Gastrocnemius medialis (tissue), 4 donors: ENCODE measurements around the gene AKAP10. TPM values are rescaled to one million over a fixed set of nuclear protein-coding genes. Genes with fewer than 3 reads are reported as not detected.
"Not testable (repeated sequence)": the region's sequence is repeated elsewhere in the genome, so short reads cannot be mapped to it uniquely, and the experiment has no call there.

ENCODE experiments used
- ATAC-seq, 2 donors: fragments of 150-250 bp; one replicate each; pipeline ENCODE4 v1.9.1; 2016
- DNase-seq, 2 donors: peaks; one replicate each; pipeline ENCODE4 v3.0.0-alpha.2; 2019
- H3K27ac ChIP-seq, 4 donors: fragments of 200-600 bp; sonication (generic); 1 replicate in 1 of 4; 2 replicates in 3 of 4; pipeline ENCODE4 v1.5.1; 2016 to 2018; ENCODE audit warnings: mild to moderate bottlenecking in 2 of 4, moderate library complexity in 1 of 4
- H3K27me3 ChIP-seq, 3 donors: fragments of 200-600 bp; sonication (generic) in 2 of 3; 1 replicate in 1 of 3; 2 replicates in 2 of 3; pipeline versions ENCODE4 v1.5.1 to v1.6.0; 2016 to 2019; ENCODE audit warnings: mild to moderate bottlenecking in 1 of 3, moderate library complexity in 1 of 3
- H3K36me3 ChIP-seq, 2 donors: fragments of 200-600 bp; sonication (generic) in 1 of 2; one replicate each; pipeline ENCODE4 v1.5.1; 2017 to 2018
- H3K4me1 ChIP-seq, 2 donors: fragments of 200-600 bp; sonication (generic) in 1 of 2; one replicate each; pipeline ENCODE4 v1.5.1; 2016 to 2017; ENCODE audit warnings: mild to moderate bottlenecking in 2 of 2
- H3K4me3 ChIP-seq, 4 donors: fragments of 200-600 bp; sonication (generic) in 3 of 4; 1 replicate in 1 of 4; 2 replicates in 3 of 4; pipeline ENCODE4 v1.5.1; 2016 to 2019; ENCODE audit warnings: mild to moderate bottlenecking in 2 of 4
- H3K9me3 ChIP-seq, 3 donors: fragments of 200-600 bp; sonication (generic) in 2 of 3; 1 replicate in 1 of 3; 2 replicates in 2 of 3; pipeline ENCODE4 v1.5.1; 2016 to 2019
- POLR2A ChIP-seq, 2 donors: fragments of 450-650 bp; IDR thresholded peaks; one replicate each; pipeline ENCODE4 v1.6.1; 2017; ENCODE audit warnings: antibody characterized with exemption in 2 of 2, mild to moderate bottlenecking in 2 of 2, moderate library complexity in 2 of 2
- in situ Hi-C, 4 donors: fragments of 200-750 bp; cut with MboI; loops; one replicate each; pipeline versions ENCODE4 v1.15.0 to v1.8.0; 2017; ENCODE audit warnings: low sequenced_read_pairs in 4 of 4
- intact Hi-C: fragments of 100-400 bp; cut with DNase I; formaldehyde crosslinking; loops from one replicate; pipeline ENCODE4 v1.15.1; 2023; ENCODE audit warnings: low total_unique reads
- total RNA-seq, 4 donors: library from RNA; depleted of rRNA; stranded (reverse); fragments of >200 nt; gene quantifications; one replicate each; pipeline versions ENCODE4 v1.1.0 to v1.2.3, GENCODE V29; 2016
- TF ChIP-seq, protein P1 (sequence below), 5 experiments: fragments of 450-650 bp in 3 of 5; fragments of 200-600 bp in 2 of 5; sonication (generic) in 2 of 5; IDR thresholded peaks in 4 of 5; conservative IDR thresholded peaks in 1 of 5; 1 replicate in 4 of 5; 2 replicates in 1 of 5; pipeline ENCODE4 v1.5.1; 2016 to 2019; ENCODE audit warnings: antibody characterized with exemption in 5 of 5, mild to moderate bottlenecking in 3 of 5, moderate library complexity in 3 of 5

Gene AKAP10
- total RNA-seq, 4 donors from 2014 or later: 6.1 to 26.1 (median 9.9) TPM

DNA sequence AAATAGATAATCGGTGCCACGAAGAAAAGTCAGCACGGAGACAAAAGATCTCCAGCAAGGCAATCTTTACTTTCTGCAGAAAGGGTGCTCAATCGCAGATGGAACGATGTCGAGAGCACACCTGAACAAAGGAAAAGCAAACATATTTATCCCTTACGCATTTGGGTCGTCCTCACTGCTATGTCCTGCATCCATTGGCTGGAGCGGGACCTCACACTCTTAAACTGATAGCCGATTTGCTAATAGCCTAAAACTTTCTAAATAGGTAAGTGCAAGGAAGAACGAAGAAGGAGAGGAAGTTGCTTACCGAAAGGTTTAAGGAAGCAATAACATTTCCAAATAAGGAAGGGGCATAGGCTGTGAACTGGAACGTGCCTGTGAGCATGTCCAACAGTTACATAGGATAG, 1.2 kb upstream of the AKAP10 start:
- in situ Hi-C loops: loop anchor here in 2 of 4 donors (25.0 kb wide), 1 partner anchor 333 kb away; no protein-coding TSS in a partner anchor
- TF ChIP-seq, protein P1, sequence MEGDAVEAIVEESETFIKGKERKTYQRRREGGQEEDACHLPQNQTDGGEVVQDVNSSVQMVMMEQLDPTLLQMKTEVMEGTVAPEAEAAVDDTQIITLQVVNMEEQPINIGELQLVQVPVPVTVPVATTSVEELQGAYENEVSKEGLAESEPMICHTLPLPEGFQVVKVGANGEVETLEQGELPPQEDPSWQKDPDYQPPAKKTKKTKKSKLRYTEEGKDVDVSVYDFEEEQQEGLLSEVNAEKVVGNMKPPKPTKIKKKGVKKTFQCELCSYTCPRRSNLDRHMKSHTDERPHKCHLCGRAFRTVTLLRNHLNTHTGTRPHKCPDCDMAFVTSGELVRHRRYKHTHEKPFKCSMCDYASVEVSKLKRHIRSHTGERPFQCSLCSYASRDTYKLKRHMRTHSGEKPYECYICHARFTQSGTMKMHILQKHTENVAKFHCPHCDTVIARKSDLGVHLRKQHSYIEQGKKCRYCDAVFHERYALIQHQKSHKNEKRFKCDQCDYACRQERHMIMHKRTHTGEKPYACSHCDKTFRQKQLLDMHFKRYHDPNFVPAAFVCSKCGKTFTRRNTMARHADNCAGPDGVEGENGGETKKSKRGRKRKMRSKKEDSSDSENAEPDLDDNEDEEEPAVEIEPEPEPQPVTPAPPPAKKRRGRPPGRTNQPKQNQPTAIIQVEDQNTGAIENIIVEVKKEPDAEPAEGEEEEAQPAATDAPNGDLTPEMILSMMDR (IDR thresholded peaks at IDR 0.05 in 4 of 5, conservative IDR thresholded peaks at IDR 0.05 in 1 of 5): no peak
- TF ChIP-seq POLR2A (IDR thresholded peaks at IDR 0.05): no peak

DNA sequence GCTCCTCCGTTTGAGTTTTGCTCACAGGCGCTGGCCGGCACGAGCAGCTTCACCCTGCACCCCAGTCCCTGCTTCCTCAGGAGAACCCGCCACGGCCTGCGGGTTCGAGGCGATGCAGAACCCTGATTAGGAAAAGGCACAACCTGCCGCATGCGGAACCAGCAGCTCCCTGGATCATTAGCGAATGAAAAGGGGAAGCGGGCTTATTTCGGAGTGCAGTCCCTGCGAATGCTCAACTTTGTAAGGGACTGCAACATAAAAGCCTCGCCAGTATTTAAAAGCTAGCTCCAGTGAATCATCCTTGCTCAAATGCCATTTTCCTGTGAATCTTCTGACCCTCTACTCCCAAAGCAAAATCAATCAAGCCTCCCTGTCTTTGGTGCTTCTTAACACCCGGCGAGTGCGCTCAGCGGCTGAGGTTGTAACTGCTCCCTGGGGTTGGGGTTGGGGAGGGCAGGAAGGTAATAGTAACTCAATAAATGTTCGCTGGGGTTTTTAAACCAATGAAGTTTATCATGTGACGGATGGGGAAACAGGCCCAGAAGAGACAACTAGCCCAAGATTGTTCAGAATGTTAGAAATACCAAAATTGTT, 678 bp upstream of the AKAP10 start:
- no peaks in the 10 kb centered on the region for H3K27me3 ChIP-seq
- DNase-seq (no peak), ATAC-seq (no peak)
- in situ Hi-C loops: loop anchor here in 2 of 4 donors (25.0 kb wide), 1 partner anchor 334 kb away; no protein-coding TSS in a partner anchor
- H3K4me3 ChIP-seq: peak overlapping the region; percentile 78 to 98 (median 90)
- intact Hi-C loops: no loop called here
- peaks cover 17 to 30% of the 10 kb centered on the region in 2 donors for H3K4me1 ChIP-seq
- no peak for TF ChIP-seq POLR2A (IDR thresholded peaks at IDR 0.05)
- TF ChIP-seq, protein P1 (IDR thresholded peaks at IDR 0.05 in 4 of 5, conservative IDR thresholded peaks at IDR 0.05 in 1 of 5): no peak
- H3K27ac ChIP-seq: peak overlapping the region; percentile 88 to 95 (median 90)
- no peaks in the 10 kb centered on the region for H3K9me3 ChIP-seq
- no peaks in the 10 kb centered on the region for H3K36me3 ChIP-seq

More for the DNA sequence above, 1.2 kb upstream of the AKAP10 start:
- intact Hi-C loops: no loop called here
- Histone ChIP-seq H3K27ac (peak overlapping the region in 2 of 4 donors; percentile 21 to 92), H3K9me3 (no peaks in the 10 kb centered on the region), H3K36me3 (no peaks in the 10 kb centered on the region), H3K4me3 (peak overlapping the region in 1 of 4 donors; percentile 98), H3K4me1 (peaks cover 17 to 30% of the 10 kb centered on the region in 2 donors), H3K27me3 (no peaks in the 10 kb centered on the region)
- ATAC-seq (no peak), DNase-seq (no peak)

DNA sequence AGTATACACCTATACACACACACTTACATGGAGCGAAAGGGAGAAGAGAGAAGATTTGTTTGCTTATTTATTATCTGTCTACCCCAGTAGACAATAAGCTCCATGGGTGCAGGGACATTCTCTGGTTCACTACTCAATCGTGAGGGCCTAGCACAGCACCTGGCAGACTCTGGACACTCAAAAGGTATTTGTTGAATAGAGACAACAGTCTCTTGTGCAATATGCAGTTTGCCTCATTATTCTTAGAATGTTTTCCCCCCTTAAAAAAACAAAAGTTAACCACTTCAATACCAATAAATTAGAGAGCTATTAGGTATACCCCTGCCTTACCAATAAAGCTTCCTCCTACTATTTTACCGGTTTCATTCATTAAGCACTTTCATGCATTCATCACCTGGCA, 2.0 kb downstream of the AKAP10 start:
- no peaks in the 10 kb centered on the region for H3K9me3 ChIP-seq
- peaks cover 21 to 30% of the 10 kb centered on the region in 2 donors for H3K4me1 ChIP-seq
- H3K27ac ChIP-seq: no peak overlapping the region
- no peak overlapping the region for H3K4me3 ChIP-seq
- peaks cover 0 to 4% of the 10 kb centered on the region in 2 donors for H3K36me3 ChIP-seq
- ATAC-seq: no peak
- no peaks in the 10 kb centered on the region for H3K27me3 ChIP-seq
- no peak for TF ChIP-seq POLR2A (IDR thresholded peaks at IDR 0.05)
- TF ChIP-seq, protein P1 (IDR thresholded peaks at IDR 0.05 in 4 of 5, conservative IDR thresholded peaks at IDR 0.05 in 1 of 5): no peak
- intact Hi-C loops: no loop called here
- DNase-seq: no peak
- in situ Hi-C loops: loop anchor here in 2 of 4 donors (25.0 kb wide), 1 partner anchor 337 kb away; no protein-coding TSS in a partner anchor

DNA sequence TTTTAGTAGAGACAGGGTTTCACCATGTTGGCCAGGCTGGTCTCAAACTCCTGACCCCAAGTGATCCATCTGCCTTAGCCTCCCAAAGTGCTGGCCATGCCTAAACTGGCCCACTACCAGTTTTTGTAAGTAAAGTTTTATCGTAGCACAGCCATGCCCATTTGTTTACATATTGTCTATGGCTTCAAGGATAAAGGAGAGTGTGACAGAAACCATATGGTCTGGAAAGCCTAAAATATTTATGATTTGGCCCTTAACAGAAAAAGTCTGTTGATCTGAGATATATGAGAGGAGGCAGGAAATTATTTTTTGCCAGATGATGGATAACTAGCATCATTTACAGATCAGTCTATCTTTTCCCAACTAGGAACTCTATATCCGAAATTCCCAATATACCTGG, 4.5 kb downstream of the AKAP10 start:
- Histone ChIP-seq H3K4me1 (peaks cover 20 to 21% of the 10 kb centered on the region in 2 donors), H3K4me3 (no peak overlapping the region), H3K36me3 (peaks cover 0 to 8% of the 10 kb centered on the region in 2 donors), H3K27ac (no peak overlapping the region), H3K27me3 (no peaks in the 10 kb centered on the region), H3K9me3 (no peaks in the 10 kb centered on the region)
- ATAC-seq: no peak
- TF ChIP-seq POLR2A (IDR thresholded peaks at IDR 0.05): no peak
- TF ChIP-seq, protein P1 (IDR thresholded peaks at IDR 0.05 in 4 of 5, conservative IDR thresholded peaks at IDR 0.05 in 1 of 5): no peak
- no peak for DNase-seq
- intact Hi-C loops (no loop called here), in situ Hi-C loops (no loop called here)

DNA sequence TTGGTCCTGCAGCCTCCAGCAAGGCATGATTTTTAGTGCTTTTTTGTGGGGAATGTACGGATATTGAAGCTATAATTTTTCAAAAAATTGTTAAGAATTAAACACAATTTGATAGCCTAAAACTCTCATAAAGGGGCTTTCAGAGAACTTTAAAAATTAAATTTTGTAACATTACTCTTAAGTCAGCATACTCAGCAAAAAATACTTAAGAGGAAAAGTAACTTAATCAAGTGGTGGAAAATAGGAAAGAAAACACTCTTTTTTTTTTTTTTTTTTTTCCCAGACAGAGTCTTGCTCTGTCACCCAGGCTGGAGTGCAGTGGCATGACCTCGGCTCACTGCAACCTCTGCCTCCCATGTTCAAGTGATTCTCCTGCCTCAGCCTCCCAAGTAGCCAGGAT, 14.7 kb downstream of the AKAP10 start:
- DNase-seq, H3K27ac ChIP-seq, intact Hi-C loops, H3K9me3 ChIP-seq, ATAC-seq, in situ Hi-C loops, H3K27me3 ChIP-seq, H3K4me3 ChIP-seq, H3K4me1 ChIP-seq: not testable (repeated sequence)
- peaks cover 3 to 54% of the 10 kb centered on the region in 2 donors for H3K36me3 ChIP-seq
